MM.1S (cell line): ENCODE results near the gene ASPSCR1.

ENCODE experiments used
- EZH2 ChIP-seq: fragments of 300-600 bp; sonication (generic); optimal IDR thresholded peaks from 2 replicates; pipeline ENCODE3; 2017; ENCODE audit warnings: low read depth, mild to moderate bottlenecking, antibody characterized with exemption, low read length, mixed read lengths
- TF ChIP-seq, protein P1 (sequence below): fragments of 300-600 bp; sonication (generic); IDR thresholded peaks from 2 replicates; pipeline ENCODE4 v1.5.1; 2016; ENCODE audit warnings: antibody characterized with exemption, low read length, mixed read lengths

DNA sequence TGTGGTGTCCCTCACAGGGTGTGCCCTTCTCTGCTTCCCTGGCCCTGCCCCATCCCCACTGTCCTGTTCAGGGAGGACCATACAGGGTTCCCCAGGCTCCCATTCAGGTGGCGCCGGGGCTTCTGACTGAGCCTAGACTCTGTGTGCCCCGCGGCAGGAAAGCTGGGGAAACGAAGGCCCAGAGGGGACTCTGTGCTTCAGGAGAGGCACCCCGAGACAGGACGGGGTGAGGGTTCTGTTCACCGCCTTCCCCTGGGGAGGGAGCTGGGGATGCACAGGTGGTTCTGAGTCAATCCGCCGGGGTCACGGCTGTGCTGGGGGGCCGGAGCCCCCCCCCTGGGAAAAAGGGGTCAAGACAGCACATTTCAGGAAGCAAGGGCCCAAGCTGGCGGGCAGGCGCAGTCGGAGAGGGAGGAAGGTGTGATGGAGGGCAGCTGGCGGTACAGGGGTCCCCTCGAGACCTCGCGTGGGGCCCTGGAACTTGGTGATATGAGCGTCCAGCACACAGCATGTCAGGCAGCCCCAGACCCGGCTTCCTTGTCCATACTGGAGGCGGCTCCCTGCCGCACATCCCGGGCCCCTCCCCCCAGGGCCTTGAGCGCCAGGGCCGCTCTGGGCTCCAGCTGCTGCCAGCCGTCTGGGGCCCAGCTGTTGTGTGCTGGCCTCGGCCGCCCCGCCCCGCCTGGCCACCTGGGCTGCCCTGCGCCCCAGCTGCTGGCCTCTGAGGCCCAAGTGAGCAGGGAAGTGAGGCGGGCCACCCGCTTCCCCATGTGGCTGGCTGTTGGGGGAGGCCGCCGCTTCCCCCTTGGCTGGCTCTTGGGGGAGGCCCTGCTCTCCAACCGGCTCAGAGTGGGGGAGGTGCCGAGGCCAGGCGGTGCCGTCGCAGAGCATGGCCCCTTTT lies 10.8 kb upstream of the ASPSCR1 start:
- TF ChIP-seq, protein P1, sequence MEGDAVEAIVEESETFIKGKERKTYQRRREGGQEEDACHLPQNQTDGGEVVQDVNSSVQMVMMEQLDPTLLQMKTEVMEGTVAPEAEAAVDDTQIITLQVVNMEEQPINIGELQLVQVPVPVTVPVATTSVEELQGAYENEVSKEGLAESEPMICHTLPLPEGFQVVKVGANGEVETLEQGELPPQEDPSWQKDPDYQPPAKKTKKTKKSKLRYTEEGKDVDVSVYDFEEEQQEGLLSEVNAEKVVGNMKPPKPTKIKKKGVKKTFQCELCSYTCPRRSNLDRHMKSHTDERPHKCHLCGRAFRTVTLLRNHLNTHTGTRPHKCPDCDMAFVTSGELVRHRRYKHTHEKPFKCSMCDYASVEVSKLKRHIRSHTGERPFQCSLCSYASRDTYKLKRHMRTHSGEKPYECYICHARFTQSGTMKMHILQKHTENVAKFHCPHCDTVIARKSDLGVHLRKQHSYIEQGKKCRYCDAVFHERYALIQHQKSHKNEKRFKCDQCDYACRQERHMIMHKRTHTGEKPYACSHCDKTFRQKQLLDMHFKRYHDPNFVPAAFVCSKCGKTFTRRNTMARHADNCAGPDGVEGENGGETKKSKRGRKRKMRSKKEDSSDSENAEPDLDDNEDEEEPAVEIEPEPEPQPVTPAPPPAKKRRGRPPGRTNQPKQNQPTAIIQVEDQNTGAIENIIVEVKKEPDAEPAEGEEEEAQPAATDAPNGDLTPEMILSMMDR, result no peak
- TF ChIP-seq EZH2, result no peak
